SU-DHL-6 (cell line): Measurements from ENCODE around the gene RIN1.

ENCODE experiments used
- H2AFZ ChIP-seq: fragments of 200-600 bp; sonication (generic); 2 replicates; pipeline ENCODE4 v1.6.1; 2014; ENCODE audit warnings: low read depth, mild to moderate bottlenecking, moderate library complexity, mixed read lengths, antibody characterized with exemption, low read length; ENCODE audit not compliant: severe bottlenecking
- H3F3A ChIP-seq: fragments of 200-600 bp; shearing (Covaris generic); 2 replicates; pipeline ENCODE4 v1.6.0; 2016; ENCODE audit warnings: antibody characterized with exemption, mild to moderate bottlenecking; ENCODE audit not compliant: insufficient read depth
- H3K27ac ChIP-seq: fragments of 200-600 bp; sonication (generic); 2 replicates; pipeline ENCODE4 v1.5.1; 2016; ENCODE audit warnings: low read depth, mild to moderate bottlenecking, low read length, moderate library complexity, mixed read lengths
- H3K27me3 ChIP-seq: fragments of 200-600 bp; sonication (generic), shearing (Covaris generic); 2 replicates; pipeline ENCODE4 v1.6.0; 2014; ENCODE audit warnings: mild to moderate bottlenecking, low read length
- H3K36me3 ChIP-seq: fragments of 200-600 bp; sonication (generic); 2 replicates; pipeline ENCODE4 v1.6.1; 2014; ENCODE audit warnings: mild to moderate bottlenecking, low read length, mixed read lengths
- H3K4me2 ChIP-seq: fragments of 300-600, 200-600 bp; shearing (Covaris generic), sonication (generic); 2 replicates; pipeline ENCODE4 v1.6.0; 2014; ENCODE audit warnings: low read length, low read depth, mild to moderate bottlenecking; ENCODE audit not compliant: poor library complexity, severe bottlenecking
- H3K4me3 ChIP-seq: fragments of 200-600 bp; sonication (generic); 2 replicates; pipeline ENCODE4 v1.5.1; 2014; ENCODE audit warnings: antibody characterized with exemption, low read length, mild to moderate bottlenecking, mixed read lengths; ENCODE audit not compliant: insufficient read depth, poor library complexity, severe bottlenecking
- H3K79me2 ChIP-seq: fragments of 200-600 bp; sonication (generic); 2 replicates; pipeline ENCODE4 v1.6.1; 2014; ENCODE audit warnings: mild to moderate bottlenecking, low read length, moderate library complexity; ENCODE audit not compliant: insufficient read depth
- H3K9ac ChIP-seq: fragments of 200-600 bp; sonication (generic); 2 replicates; pipeline ENCODE4 v1.7.0; 2014; ENCODE audit warnings: mild to moderate bottlenecking, low read length
- H3K9me2 ChIP-seq: fragments of 200-600 bp; sonication (generic); replicated peaks from 2 replicates; pipeline ENCODE4 v1.6.1; 2014; ENCODE audit warnings: low read length; ENCODE audit not compliant: insufficient read depth
- H3K9me3 ChIP-seq: fragments of 200-600 bp; sonication (generic); 2 replicates; pipeline ENCODE4 v1.6.1; 2014; ENCODE audit warnings: low read length, mixed read lengths; ENCODE audit not compliant: insufficient read depth
- H4K20me1 ChIP-seq: fragments of 200-600 bp; sonication (generic); 2 replicates; pipeline ENCODE4 v1.6.1; 2014; ENCODE audit warnings: low read depth, mild to moderate bottlenecking, antibody characterized with exemption, low read length, moderate library complexity, mixed read lengths
- EZH2phosphoT487 ChIP-seq: fragments of 200-600 bp; sonication (generic), shearing (Covaris generic); conservative IDR thresholded peaks from 2 replicates; pipeline ENCODE4 v1.6.1; 2018; ENCODE audit warnings: mild to moderate bottlenecking, antibody characterized with exemption, low read length, moderate library complexity, mixed read lengths
- TF ChIP-seq, protein P1 (sequence below): fragments of 200-600 bp; sonication (generic); IDR thresholded peaks from one replicate; pipeline ENCODE4 v1.5.1; 2017; ENCODE audit warnings: antibody characterized with exemption, mild to moderate bottlenecking, low read length, moderate library complexity; ENCODE audit not compliant: insufficient read depth, poor library complexity, severe bottlenecking

RIN1 gene

DNA sequence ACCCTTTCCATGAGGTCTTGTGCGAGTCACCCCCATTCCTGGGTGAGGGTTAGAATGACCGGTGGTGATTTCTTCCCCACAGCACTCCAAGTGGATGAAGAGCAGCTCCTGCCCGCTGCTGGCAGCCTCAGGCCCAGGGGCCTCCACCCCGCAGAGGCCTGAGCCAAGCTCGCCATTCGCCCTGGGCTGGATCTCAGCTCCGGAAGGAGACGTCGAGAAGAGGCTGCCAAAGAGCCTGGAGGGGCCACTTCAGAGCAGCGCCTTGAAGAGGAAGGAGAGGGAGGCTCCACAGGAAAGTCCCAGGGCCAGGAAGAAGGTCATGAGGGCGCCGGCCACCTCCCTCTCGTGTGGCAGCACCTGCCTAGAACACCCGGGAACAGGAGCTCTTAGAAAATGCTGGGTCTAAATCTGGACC lies 27.0 kb upstream of the RIN1 start:
- Histone ChIP-seq H3K4me2 (no peak overlapping the region), H3K27me3 (no peaks in the 10 kb centered on the region), H3K79me2 (no peaks in the 10 kb centered on the region), H2AFZ (no peak overlapping the region), H3K36me3 (no peaks in the 10 kb centered on the region), H3F3A (no peaks in the 10 kb centered on the region), H3K9me3 (no peaks in the 10 kb centered on the region), H3K9me2 (no peaks in the 10 kb centered on the region), H3K4me3 (no peak overlapping the region), H3K9ac (no peak overlapping the region), H3K27ac (no peak overlapping the region), H4K20me1 (no peaks in the 10 kb centered on the region)
- TF ChIP-seq, protein P1, sequence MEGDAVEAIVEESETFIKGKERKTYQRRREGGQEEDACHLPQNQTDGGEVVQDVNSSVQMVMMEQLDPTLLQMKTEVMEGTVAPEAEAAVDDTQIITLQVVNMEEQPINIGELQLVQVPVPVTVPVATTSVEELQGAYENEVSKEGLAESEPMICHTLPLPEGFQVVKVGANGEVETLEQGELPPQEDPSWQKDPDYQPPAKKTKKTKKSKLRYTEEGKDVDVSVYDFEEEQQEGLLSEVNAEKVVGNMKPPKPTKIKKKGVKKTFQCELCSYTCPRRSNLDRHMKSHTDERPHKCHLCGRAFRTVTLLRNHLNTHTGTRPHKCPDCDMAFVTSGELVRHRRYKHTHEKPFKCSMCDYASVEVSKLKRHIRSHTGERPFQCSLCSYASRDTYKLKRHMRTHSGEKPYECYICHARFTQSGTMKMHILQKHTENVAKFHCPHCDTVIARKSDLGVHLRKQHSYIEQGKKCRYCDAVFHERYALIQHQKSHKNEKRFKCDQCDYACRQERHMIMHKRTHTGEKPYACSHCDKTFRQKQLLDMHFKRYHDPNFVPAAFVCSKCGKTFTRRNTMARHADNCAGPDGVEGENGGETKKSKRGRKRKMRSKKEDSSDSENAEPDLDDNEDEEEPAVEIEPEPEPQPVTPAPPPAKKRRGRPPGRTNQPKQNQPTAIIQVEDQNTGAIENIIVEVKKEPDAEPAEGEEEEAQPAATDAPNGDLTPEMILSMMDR, result no peak

DNA sequence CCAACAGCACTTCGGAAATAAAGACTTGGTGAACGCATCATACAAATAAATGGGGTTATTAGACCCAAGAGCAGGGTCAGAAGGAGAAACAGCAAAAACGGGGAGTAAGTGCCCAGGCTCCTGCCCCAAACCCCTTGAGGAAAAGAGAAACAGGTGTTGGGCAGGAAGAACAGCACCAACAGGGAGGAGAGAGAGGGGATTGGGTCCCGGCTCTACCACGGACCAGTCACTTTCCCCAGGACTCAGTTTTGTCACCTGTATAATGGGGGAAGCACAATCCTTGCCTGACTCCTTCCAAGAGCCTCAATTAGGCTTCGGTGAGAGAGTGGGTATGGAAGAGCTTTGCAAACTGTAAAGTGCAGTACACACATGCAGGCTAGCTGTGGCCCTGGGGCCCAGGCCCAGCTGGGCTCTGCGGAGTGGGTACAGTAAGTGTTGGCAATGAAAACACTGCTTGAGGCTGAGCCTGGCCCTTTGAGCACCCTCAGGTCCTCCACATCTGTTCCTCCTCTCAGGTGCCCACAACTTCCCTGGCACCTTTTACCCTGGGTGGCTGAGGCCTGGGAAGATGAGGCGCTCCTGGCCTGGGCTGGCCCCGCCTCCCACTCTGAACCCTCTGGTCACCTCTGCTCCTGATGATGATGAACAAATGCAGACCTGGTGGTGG lies 26.4 kb upstream of the RIN1 start:
- Histone ChIP-seq H3F3A (no peaks in the 10 kb centered on the region), H3K4me2 (no peak overlapping the region), H2AFZ (no peak overlapping the region), H3K4me3 (no peak overlapping the region), H3K27me3 (no peaks in the 10 kb centered on the region), H3K79me2 (no peaks in the 10 kb centered on the region), H3K9me2 (no peaks in the 10 kb centered on the region), H3K9me3 (no peaks in the 10 kb centered on the region), H3K36me3 (no peaks in the 10 kb centered on the region), H3K27ac (no peak overlapping the region), H3K9ac (no peak overlapping the region), H4K20me1 (no peaks in the 10 kb centered on the region)
- TF ChIP-seq EZH2phosphoT487, result no peak
- TF ChIP-seq, protein P1, result no peak

DNA sequence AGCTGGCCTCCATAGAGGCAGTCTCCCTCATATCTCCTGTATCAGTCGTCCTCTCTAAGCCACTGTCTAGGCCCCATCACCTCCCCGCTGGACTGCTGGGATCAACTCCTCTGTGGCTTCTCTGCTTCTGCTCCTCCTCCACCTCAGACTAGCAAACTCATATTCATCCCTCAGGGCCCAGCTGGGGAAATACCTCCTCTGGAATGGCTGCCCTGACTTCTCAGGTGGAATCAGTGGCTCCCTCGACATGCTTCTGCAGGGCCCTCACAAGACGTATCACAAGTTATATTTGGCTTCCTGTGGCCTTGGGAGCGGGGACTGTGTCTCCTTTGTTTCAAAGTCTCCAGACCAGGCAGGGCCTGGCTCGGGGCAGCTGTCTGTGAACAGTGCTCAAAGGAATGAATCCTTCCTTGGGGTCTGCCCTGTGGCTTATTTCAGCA lies 25.3 kb upstream of the RIN1 start:
- Histone ChIP-seq H3K4me2 (no peak overlapping the region), H3K9me3 (no peaks in the 10 kb centered on the region), H3K27ac (no peak overlapping the region), H4K20me1 (no peaks in the 10 kb centered on the region), H3K9me2 (no peaks in the 10 kb centered on the region), H3F3A (no peaks in the 10 kb centered on the region), H2AFZ (no peak overlapping the region), H3K27me3 (no peaks in the 10 kb centered on the region), H3K9ac (no peak overlapping the region), H3K36me3 (no peaks in the 10 kb centered on the region), H3K79me2 (no peaks in the 10 kb centered on the region), H3K4me3 (no peak overlapping the region)
- TF ChIP-seq, protein P1, result no peak
- TF ChIP-seq EZH2phosphoT487, result no peak
